NCI-H187 treated with DMSO at 0.1 percent for 48 hours (cell line): Measurements from ENCODE around the gene KRTAP4-2.
"Not testable (repeated sequence)": the region's sequence is repeated elsewhere in the genome, so short reads cannot be mapped to it uniquely, and the experiment has no call there.

Source experiments
- DNase-seq: peaks from one replicate; lab custom pipeline; 2025; lab: John Stamatoyannopoulos, UW

KRTAP4-2 gene

DNA sequence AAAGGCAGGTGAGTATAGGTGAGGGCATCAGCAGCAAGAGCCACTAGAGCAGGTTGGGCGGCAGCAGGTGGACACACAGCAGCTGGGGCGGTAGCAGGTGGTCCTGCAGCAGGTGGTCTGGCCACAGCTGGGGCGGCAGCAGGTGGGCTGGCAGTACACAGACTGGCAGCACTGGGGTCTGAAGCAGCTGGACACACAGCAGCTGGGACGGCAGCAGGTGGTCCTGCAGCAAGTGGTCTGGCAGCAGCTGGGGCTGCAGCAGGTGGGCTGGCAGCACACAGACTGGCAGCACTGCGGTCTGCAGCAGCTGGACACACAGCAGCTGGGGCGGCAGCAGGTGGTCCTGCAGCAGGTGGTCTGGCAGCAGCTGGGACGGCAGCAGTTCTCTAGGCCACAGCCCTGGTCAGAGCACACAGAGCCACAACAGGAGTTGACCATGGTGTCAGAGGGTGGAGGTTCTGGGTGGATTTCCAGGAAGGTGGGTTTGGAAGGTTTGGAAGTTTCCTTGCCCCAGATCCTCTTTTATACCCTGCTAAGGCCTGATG, at the start of gene KRTAP4-2:
KRTAP4-2 (minus strand) TSS at position 495 of the 545 bp plus-strand sequence; CDS start at position 438, 57 bp downstream.
- DNase-seq: no peak

DNA sequence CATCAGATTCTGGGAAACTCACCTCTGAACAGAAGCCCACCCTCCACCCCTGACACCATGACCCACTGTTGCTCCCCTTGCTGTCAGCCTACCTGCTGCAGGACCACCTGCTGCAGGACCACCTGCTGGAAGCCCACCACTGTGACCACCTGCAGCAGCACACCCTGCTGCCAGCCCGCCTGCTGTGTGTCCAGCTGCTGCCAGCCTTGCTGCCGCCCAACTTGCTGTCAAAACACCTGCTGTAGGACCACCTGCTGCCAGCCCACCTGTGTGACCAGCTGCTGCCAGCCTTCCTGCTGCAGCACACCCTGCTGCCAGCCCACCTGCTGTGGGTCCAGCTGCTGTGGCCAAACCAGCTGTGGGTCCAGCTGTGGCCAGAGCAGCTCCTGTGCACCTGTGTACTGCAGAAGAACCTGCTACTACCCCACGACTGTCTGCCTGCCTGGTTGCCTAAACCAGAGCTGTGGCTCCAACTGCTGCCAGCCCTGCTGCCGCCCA, 48.6 kb upstream of the KRTAP4-2 start, which contains the start of gene KRTAP9-2:
KRTAP9-2 (plus strand) TSS at position 51 of the 498 bp plus-strand sequence; CDS start at position 58, 7 bp downstream.
- not testable (repeated sequence) for DNase-seq

DNA sequence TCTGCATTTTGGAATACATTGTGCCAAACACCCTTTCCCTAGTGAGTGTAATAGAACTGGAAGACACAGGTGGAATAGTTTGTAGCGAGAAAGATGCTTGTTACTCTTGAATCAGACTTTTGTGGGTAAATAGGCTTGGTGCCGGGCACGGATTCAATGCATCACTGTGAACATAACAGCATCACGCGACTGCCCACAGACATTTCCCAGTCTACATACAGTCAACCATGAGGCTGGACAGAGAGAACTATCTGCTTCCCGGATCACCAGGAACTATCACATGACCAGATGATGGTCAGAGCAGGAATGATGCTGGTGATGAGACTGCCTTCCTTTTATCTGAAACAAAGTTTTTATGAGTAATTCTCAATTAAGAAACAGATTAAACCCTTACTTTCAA, 48.0 kb upstream of the KRTAP4-2 start:
- no peak for DNase-seq

DNA sequence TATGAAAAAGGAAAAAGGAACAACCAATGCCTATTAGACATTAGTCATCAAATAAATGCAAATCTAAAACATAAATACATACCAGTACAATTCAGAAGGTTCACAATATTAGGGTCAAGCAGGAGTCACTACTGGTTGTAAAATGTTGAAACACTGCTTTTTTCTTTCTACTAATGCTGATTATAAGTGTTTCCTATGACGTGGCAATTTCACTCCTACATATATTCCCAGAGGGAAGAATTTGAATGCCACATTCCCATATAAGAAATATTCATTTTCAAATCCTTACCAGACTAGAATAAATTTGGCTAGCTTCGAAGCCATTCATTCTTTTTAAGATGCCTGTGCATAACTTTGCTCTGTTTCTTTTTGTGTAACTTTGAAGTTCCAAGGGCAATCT, 45.8 kb upstream of the KRTAP4-2 start:
- no peak for DNase-seq

DNA sequence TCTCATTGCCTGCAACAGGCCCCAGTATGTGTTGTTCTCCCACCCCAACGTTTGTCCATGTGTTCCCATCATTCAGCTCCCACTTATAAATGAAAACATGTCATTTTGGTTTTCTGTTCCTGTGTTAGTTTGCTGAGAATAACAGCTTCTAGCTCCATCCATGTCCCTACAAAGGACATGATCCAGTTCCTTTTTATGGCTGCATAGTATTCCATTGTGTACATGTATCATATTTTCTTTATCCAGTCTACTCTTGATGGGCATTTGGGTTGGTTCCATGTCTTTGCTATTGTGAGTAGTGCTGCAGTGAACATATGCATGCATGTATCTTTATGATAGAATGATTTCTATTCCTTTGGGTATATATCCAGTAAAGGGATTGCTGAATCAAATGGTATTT, 37.7 kb upstream of the KRTAP4-2 start:
- DNase-seq: no peak

DNA sequence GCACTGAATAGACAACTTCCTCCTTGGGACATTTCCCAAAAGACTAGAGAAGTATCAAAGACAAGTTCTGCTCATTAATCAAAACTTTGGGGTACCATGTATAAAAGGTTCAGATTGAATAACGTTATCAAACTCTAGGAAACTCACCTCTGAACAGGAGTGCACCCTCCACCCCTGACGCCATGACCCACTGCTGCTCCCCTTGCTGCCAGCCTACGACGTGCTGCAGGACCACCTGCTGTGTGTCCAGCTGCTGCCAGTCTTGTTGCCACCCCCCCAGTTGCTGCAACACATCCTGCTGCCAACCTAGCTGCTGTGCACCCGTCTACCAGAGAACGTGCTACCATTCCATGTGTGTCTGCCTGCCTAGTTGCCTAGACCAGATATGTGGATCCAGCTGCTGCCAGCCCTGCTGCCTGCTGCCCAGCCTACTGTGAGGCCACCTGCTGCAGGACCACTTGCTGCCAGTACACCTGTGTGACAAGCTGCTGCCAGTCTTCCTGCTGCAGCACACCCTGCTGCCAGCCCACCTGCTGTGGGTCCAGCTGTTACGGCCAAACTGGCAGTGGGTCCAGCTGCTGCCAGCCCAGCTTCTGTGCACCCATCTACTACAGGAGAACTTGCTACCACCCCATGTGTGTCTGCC, 34.6 kb upstream of the KRTAP4-2 start:
- DNase-seq: no peak

DNA sequence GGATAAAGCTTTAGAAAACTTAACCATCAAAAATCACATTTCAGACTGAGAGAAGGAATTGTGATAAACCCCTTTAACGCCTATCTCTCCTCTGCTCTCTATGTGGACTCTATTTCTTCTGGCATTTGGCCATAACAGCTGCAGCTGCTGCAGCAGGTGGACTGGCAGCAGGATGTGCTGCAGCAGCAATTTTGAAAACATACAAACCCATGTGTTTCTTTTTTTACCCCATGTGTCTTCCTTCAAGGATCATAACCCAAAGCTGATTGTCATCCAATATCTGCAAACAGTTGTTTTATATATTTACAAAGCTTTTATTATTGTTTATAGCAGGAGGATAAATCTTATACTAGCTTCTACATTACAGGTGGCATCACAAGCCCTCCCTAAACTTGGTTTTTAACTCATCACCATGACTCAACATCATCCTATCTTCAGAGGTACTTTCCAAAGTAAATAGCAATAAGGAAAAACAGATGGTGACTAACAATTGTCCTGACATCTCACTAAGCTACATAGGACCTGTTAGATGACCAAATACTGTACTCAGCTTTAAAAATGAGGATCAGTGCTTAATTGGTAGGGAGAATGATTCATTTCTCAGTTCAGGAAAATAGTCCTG, 33.9 kb upstream of the KRTAP4-2 start:
- DNase-seq: no peak

DNA sequence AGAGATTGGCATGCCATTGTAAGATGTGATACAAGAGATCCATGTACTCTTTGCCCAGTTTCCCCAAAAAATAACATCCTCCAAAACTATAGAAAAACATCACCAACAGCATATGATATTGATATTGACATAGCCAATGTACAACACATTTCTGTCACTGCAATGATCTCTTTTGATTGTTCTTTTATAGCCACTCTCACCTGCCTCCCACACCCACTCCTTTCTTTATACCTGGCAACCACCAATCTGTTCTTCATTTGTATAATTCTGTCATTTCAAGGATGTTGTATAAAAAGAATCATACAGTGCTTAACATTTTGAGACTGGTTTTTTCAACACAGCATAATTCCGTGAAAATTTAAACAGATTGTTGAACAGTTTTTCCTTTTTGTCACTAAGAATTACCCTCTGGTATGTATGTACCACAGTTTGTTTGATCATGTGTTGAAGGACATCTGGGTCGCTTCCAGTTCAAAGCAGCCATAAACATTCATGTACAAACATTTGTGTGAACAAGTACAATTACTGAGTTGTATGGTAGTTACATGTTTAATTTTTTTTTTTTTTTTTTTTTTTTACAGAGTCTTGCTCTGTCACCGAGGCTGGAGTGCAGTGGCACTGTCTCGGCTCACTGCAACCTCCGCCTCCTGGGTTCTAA, 21.5 kb upstream of the KRTAP4-2 start:
- DNase-seq: no peak

DNA sequence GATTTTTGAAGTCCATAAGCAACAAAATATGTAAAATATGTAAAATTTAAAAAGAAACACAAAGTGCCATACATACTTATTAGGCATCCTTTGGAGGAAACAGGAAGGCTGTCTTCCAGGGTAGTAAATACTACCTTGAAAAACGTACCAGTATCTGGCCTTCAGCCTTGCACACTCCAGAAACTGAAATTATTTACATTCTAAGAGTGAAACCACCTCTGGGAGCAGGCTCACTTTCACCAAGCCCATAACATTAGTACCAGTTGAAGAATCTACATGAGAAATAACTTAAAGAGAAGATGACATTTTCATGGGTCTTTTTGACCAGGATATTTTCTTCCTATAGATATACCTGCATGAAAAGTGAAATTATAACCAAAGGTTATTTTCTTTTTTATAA, 18.0 kb upstream of the KRTAP4-2 start:
- no peak for DNase-seq

DNA sequence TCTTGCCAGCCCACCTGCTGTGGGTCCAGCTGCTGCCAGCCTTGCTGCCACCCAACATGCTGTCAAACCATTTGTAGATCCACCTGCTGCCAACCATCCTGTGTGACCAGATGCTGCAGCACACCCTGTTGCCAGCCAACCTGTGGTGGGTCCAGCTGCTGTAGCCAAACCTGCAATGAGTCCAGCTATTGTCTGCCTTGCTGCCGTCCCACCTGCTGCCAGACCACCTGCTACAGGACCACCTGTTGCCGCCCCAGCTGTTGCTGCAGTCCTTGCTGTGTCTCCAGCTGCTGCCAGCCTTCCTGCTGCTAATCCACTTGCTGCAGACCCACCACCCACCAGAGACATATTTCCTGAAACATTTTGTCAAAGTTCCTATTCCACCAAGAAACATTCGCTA, 12.3 kb upstream of the KRTAP4-2 start:
- DNase-seq: no peak

DNA sequence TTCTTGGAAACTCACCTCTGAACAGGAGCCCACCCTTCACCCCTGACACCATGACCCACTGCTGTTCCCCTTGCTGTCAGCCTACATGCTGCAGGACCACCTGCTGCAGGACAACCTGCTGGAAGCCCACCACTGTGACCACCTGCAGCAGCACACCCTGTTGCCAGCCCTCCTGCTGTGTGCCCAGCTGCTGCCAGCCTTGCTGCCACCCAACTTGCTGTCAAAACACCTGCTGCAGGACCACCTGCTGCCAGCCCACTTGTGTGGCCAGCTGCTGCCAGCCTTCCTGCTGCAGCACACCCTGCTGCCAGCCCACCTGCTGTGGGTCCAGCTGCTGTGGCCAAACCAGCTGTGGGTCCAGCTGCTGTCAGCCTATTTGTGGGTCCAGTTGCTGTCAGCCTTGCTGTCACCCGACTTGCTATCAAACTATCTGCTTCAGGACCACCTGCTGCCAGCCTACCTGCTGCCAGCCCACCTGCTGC, 11.9 kb upstream of the KRTAP4-2 start, which contains the start of gene KRTAP9-1:
KRTAP9-1 (plus strand) TSS at position 51 of the 482 bp plus-strand sequence; CDS start at position 51, 0 bp downstream.
- DNase-seq: not testable (repeated sequence)

DNA sequence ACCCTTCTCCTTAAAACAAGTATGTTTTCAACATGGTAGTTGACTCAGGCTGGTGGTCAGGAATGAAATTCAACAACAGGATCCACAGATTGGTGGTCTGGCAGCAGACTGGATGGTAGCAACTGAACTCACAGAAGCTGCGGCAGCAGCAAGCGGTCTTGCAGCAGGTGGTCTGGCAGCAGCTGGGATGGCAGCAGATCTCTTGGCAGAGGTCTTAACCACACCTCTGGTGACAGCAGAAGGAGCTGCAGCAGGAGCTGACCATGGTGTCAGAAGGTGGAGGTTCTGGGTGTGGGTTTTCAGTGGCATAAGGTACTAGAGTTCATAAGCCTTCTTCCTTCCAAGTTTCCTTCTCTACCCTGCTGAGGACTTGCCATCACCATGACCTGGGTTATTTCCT, 8.9 kb upstream of the KRTAP4-2 start:
- DNase-seq: no peak

DNA sequence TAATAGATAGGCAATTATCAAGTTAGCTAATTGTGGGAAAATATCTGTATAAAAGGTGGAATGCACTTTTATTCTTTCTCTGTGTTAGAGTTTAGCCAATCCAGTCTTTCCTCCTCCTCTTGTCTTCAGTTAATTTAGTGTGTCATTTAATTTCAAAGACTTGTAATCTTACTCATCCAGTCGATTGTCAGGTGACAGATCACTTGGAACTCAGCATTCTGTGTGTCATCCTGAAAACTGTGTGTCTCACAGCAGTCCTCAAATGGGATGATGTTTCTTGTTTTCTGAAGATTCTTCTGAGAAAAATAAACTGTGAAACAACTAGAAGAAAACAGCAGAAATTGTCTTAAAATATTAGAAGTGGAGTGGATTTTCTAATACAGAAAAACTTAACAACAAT, 7.0 kb upstream of the KRTAP4-2 start:
- DNase-seq: no peak

DNA sequence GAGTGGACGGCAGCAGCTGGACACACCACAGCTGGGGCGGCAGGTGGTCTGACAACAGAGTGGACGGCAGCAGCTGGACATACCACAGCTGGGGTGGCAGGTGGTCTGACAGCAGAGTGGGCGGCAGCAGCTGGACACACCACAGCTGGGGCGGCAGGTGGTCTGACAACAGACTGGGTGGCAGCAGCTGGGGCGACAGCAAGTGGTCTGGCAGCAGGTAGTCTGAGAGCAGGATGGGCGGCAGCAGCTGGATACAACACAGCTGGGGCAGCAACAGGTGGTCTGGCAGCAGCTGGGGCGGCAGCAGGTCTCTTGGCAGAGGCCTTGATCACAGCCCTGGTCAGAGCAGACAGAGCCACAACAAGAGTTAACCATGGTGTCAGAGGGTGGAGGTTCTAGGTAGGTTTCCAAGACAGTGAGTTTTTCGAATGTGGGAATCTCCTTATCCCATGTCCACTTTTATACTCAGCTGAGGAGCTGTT, 6.5 kb upstream of the KRTAP4-2 start, which contains the start of gene KRTAP4-1:
KRTAP4-1 (minus strand) TSS at position 432 of the 482 bp plus-strand sequence; CDS start at position 375, 57 bp downstream.
- DNase-seq: no peak

DNA sequence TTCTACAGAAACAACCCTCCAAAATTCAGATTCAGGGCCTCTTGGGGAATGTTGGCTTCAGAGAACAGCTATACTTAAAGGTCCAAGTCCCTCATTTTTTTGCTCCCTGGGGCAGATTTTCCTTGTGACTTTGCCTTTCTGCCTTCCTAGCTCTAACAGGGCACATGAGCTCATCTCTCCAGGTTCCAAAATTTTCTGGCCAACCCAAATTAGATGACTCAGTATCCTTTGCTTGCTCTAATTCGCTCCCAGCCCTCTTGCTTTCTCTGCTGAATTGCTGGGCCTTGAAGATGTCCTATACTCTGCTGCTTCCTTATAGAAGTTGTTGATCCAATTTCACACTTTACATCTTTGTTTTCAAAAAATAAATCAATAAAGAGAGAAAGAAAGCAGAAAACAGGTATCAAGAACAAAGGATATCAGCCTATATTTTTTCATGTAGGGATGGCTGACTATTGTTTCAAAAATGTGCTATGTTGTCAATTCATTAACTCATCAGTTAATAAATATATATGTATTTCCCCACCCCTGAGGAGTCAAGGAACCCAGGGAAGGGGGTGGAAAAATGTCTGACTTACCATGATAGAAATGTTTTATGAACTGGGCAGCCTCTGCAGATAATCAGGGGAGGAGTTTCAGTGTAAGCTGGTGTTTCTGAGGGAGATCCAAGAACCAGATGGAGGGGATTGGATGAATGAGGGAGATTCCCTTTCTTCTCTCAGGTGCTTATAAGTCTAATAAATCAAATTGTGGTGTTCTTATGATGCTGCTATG, 1.0 kb upstream of the KRTAP4-2 start:
- DNase-seq: no peak

DNA sequence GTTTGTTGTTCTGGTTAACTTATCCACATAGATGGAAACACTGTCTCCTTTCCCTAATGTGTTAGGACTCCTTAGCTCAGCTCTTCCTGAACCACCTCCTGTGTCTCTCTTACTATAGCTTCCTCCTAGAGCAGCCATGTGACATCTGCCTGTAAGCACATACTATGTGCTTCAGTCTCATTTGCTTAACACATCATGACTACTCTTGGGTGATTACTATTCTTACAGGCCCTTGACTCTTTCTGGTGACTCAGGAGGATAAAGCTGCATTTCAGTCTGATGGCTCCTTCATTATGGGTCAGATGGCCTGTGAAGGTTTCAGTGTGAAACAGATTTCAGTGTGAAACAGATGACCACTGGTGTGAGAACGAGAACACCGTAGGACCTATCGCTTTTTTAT, 320 bp upstream of the KRTAP4-2 start:
- DNase-seq: no peak

DNA sequence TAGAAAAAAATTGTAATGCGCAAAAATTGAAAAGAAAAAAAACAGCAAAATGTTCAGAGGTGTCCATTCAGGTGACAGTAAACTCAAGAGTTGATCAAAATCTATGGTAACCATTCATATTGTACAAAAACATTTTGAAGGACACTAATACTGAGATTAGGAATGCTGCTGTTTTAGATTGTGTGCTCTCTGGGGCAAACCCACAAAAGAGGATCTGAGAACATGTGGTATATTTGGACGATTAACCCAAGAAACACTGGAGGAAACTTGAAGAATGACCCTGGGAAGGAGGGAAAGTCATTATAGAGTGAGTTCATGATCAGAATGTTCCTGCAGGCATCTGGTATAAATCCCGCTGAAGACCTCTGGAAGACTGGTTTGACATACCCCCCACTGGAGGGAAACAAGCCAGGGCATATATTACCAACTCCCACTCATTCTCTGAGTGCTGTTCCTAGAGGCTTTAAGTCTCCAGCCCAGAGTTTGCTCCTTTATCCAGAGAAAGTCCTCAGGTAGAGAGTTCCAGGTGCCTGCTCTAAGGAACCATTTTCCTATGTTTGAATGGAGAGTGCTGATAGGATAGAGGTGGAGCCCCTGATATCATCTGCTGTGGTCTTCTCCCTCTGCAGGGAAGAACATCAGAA, 1.2 kb downstream of the KRTAP4-2 start:
- no peak for DNase-seq

DNA sequence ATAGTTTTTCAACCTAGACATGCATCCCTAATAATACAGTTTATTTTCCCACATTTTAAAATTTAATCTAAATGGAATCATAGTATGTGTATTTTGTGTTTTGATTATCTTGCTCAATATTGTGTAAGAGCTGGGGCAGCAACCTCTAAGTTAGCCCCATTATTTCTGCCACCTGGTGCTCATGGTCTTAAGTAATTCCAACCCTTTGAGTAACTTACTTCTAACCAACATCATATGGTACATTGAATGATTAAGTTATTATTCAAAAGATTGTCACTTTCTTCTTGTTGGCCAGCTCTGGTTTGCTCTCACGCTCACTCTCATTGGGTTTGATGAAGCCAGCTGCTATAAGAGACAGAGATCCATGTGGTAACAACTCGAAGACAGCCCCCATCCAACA, 6.1 kb downstream of the KRTAP4-2 start:
- no peak for DNase-seq

DNA sequence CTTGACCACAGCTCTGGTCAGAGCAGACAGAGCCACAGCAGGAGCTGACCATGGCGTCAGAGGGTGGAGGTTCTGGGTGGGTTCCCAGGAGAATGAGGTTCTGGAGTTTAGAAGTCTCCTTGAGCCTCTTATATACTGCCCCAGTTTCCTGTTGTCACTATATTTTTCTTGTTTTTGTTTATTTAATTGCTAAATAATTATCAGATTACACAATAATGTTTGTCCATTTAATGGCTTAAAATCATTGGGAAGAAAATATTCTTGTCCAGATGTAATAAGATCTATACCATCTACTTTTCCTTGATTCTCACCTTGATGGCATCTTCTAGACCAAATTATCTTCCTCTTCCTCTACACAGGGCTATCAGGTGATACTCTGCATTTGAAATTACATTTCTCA, 9.9 kb downstream of the KRTAP4-2 start, which contains the start of gene KRTAP4-3:
KRTAP4-3 (minus strand) TSS at position 101 of the 400 bp plus-strand sequence; CDS start at position 52, 49 bp downstream.
- no peak for DNase-seq

DNA sequence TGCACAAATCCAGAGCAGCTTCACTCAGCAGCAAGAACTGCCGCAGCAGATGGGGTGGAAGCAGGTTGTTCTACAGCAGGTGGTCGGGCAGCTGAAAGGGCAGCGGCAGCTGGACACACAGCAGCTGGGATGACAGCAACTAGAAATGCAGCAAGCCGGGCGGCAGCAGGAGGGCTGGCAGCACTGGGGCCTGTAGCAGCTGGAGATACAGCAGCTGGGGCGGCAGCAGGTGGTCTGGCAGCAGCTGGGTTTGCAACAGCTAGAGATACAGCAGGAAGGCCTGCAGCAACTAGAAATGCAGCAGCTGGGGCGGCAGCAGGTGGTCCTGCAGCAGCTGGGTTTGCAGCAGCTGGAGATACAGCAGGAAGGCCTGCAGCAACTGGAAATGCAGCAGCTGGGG, 10.5 kb downstream of the KRTAP4-2 start:
- DNase-seq: no peak

DNA sequence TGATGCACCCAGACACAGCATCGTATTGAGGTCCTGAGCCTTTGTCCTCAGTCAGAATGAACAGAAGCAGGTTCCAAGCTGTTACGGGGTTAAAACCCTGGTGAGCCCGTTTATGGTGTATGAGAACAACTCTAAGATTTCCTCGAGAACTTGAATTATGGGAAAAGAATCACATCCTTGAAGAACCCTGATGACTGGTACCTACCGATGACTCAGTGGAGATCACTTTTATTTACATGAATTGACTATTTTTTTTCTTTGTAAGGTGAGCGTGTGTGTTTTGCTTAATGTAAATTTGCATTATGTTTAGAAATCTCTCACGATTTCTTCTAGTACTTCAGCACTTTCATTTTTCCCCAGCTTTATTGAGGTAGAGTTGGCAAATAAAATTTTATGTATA, 14.2 kb downstream of the KRTAP4-2 start:
- no peak for DNase-seq
